ENCODE data around the gene CLIP1.

Gene CLIP1

DNA sequence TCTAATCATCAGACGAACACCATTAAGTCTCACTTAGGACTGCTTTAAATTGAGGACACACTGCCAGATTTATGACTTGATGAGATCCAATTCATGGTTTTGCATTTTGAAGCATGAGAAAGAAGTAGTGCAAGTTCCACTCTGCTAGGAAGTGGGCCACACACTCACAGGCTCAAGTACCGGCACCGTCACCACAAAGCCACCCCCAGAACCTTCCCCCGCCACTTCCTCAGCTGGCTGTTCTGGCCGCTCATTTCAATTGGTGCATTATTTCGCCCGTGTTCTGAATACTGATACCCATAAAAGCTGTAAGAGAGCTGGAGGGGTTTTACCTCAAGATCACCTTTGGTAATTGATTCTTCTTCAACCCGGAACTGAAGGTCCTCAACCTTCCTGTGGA lies 70.1 kb downstream of the CLIP1 start:
- WGBS (ENCODE audit: extremely low coverage, insufficient coverage, insufficient read length), result no CpG with 5 or more reads among the region's 8 CpGs
- no peak overlapping the region for H3K18ac ChIP-seq (ENCODE audit: low read length)
- DNase-seq, result no peak
- no peak overlapping the region for H3K4me2 ChIP-seq (ENCODE audit: low read length)
- no peaks in the 10 kb centered on the region for H3K79me2 ChIP-seq (ENCODE audit: control insufficient read depth, insufficient read depth, low read length, poor library complexity)
- H4K91ac ChIP-seq (ENCODE audit: low read depth, low read length), result no peak overlapping the region
- H3K27ac ChIP-seq (ENCODE audit: low read depth, low read length), result no peak overlapping the region
- H4K12ac ChIP-seq (ENCODE audit: low read depth, low read length), result no peak overlapping the region
- no peak overlapping the region for H3K4ac ChIP-seq (ENCODE audit: low read depth, low read length)
- no peak overlapping the region for H2AFZ ChIP-seq (ENCODE audit: insufficient read depth, low read length, poor library complexity)
- no peak overlapping the region for H2AK5ac ChIP-seq (ENCODE audit: low read length)
- no peaks in the 10 kb centered on the region for H3K79me1 ChIP-seq (ENCODE audit: low read length)
- H3K4me3 ChIP-seq (ENCODE audit: low read depth, low read length), result no peak overlapping the region
- peaks cover 0 to 2% of the 10 kb centered on the region in 2 experiments for H3K4me1 ChIP-seq (ENCODE audit: control insufficient read depth in 1 of 2, insufficient read depth in 2 of 2, low read length in 2 of 2)
- H2BK120ac ChIP-seq (ENCODE audit: insufficient read depth, low read length, poor library complexity), result no peak overlapping the region
- H2BK12ac ChIP-seq (ENCODE audit: low read length), result no peak overlapping the region
- H4K8ac ChIP-seq (ENCODE audit: low read depth, low read length), result no peak overlapping the region
- peaks cover 31 to 37% of the 10 kb centered on the region in 2 experiments for H3K36me3 ChIP-seq (ENCODE audit: control insufficient read depth in 1 of 2, insufficient read depth in 2 of 2, low read length in 2 of 2)
- no peaks in the 10 kb centered on the region for H3K27me3 ChIP-seq (ENCODE audit: insufficient read depth, low read length)
- no peak overlapping the region for H3K14ac ChIP-seq (ENCODE audit: low read length)
- H3K9me3 ChIP-seq (ENCODE audit: insufficient read depth, low read depth, low read length), result no peaks in the 10 kb centered on the region
- H3K9ac ChIP-seq (ENCODE audit: low read length), result no peak overlapping the region
- no peak overlapping the region for H3K23ac ChIP-seq (ENCODE audit: low read length)
- no peak overlapping the region for H2BK5ac ChIP-seq (ENCODE audit: low read depth, low read length, poor library complexity)

DNA sequence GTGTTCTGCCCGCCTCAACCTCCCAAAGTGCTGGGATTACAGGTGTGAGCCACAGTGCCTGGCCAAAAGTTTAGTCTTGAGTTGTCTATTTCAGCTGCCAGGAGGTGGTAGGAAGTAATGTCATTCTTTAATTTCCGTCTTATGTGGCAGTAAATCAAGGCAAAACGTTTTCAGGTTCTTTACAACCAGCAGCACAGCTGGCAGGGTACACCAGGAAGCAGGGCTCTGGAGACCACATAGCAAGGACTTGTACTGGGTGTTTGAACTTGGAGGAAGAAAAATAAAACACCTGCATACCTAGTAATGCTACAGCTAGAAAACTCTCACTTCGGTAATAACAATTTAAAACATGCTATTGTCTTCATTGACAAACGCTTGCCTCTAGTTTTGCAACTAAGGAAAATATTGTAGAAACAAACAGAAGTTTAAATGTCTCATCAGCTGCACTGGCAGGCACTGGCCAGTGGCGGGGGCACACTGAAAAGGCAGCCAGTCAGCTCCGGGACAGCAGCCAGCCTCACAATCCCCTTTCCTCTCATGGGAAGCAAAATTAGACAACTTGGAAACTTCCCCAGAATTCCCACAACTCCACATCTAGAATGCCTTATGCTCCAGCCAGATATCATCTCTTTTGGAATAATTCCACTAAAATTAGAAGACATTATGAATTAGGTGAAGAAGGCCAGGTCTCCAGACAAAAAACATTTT lies 72.2 kb downstream of the CLIP1 start:
- Histone ChIP-seq H2AK5ac (ENCODE audit: low read length) (no peak overlapping the region), H2BK120ac (ENCODE audit: insufficient read depth, low read length, poor library complexity) (no peak overlapping the region), H3K27me3 (ENCODE audit: insufficient read depth, low read length) (no peaks in the 10 kb centered on the region), H3K36me3 (ENCODE audit: control insufficient read depth in 1 of 2, insufficient read depth in 2 of 2, low read length in 2 of 2) (peaks cover 30 to 40% of the 10 kb centered on the region in 2 experiments), H4K8ac (ENCODE audit: low read depth, low read length) (no peak overlapping the region), H2BK12ac (ENCODE audit: low read length) (no peak overlapping the region), H3K18ac (ENCODE audit: low read length) (no peak overlapping the region), H3K14ac (ENCODE audit: low read length) (no peak overlapping the region), H4K91ac (ENCODE audit: low read depth, low read length) (no peak overlapping the region), H3K4me2 (ENCODE audit: low read length) (no peak overlapping the region), H4K12ac (ENCODE audit: low read depth, low read length) (no peak overlapping the region), H3K79me1 (ENCODE audit: low read length) (no peaks in the 10 kb centered on the region), H3K23ac (ENCODE audit: low read length) (no peak overlapping the region), H3K9me3 (ENCODE audit: insufficient read depth, low read depth, low read length) (no peaks in the 10 kb centered on the region), H3K4ac (ENCODE audit: low read depth, low read length) (no peak overlapping the region), H3K4me1 (ENCODE audit: control insufficient read depth in 1 of 2, insufficient read depth in 2 of 2, low read length in 2 of 2) (peaks cover 0 to 2% of the 10 kb centered on the region in 2 experiments), H2AFZ (ENCODE audit: insufficient read depth, low read length, poor library complexity) (no peak overlapping the region), H3K9ac (ENCODE audit: low read length) (no peak overlapping the region), H3K4me3 (ENCODE audit: low read depth, low read length) (no peak overlapping the region), H2BK5ac (ENCODE audit: low read depth, low read length, poor library complexity) (no peak overlapping the region), H3K79me2 (ENCODE audit: control insufficient read depth, insufficient read depth, low read length, poor library complexity) (no peaks in the 10 kb centered on the region), H3K27ac (ENCODE audit: low read depth, low read length) (no peak overlapping the region)
- DNase-seq, result no peak
- WGBS (ENCODE audit: extremely low coverage, insufficient coverage, insufficient read length), result no CpG with 5 or more reads among the region's 7 CpGs

DNA sequence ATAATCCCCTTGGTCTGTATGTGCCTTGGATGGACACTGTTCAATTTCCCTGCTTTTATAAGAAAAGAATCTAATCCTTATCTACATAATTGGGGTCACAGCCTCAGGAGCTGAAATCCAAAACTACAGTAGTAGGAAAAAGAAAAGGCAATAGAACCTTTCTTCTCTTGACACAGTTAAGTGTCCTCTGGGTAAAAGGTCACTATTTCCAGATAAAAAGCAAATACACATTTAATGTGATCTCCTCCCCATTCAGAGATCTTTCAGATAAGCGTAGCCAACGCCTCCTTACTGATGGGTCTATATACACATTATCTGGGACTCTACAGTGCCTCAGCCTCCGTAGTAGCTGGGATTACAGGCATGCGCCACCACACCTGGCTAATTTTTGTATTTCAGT lies 73.4 kb downstream of the CLIP1 start:
- Histone ChIP-seq H2BK120ac (ENCODE audit: insufficient read depth, low read length, poor library complexity) (no peak overlapping the region), H3K23ac (ENCODE audit: low read length) (no peak overlapping the region), H3K9ac (ENCODE audit: low read length) (no peak overlapping the region), H4K12ac (ENCODE audit: low read depth, low read length) (no peak overlapping the region), H3K4ac (ENCODE audit: low read depth, low read length) (no peak overlapping the region), H3K79me2 (ENCODE audit: control insufficient read depth, insufficient read depth, low read length, poor library complexity) (no peaks in the 10 kb centered on the region), H3K36me3 (ENCODE audit: control insufficient read depth in 1 of 2, insufficient read depth in 2 of 2, low read length in 2 of 2) (peaks cover 21 to 29% of the 10 kb centered on the region in 2 experiments), H3K18ac (ENCODE audit: low read length) (no peak overlapping the region), H2BK12ac (ENCODE audit: low read length) (no peak overlapping the region), H4K8ac (ENCODE audit: low read depth, low read length) (no peak overlapping the region), H2BK5ac (ENCODE audit: low read depth, low read length, poor library complexity) (no peak overlapping the region), H3K27ac (ENCODE audit: low read depth, low read length) (no peak overlapping the region), H3K4me3 (ENCODE audit: low read depth, low read length) (no peak overlapping the region), H2AFZ (ENCODE audit: insufficient read depth, low read length, poor library complexity) (no peak overlapping the region), H3K9me3 (ENCODE audit: insufficient read depth, low read depth, low read length) (no peaks in the 10 kb centered on the region), H2AK5ac (ENCODE audit: low read length) (no peak overlapping the region), H3K4me2 (ENCODE audit: low read length) (no peak overlapping the region), H3K4me1 (ENCODE audit: control insufficient read depth in 1 of 2, insufficient read depth in 2 of 2, low read length in 2 of 2) (peaks cover 0 to 2% of the 10 kb centered on the region in 2 experiments), H3K27me3 (ENCODE audit: insufficient read depth, low read length) (no peaks in the 10 kb centered on the region), H3K79me1 (ENCODE audit: low read length) (no peaks in the 10 kb centered on the region), H3K14ac (ENCODE audit: low read length) (no peak overlapping the region), H4K91ac (ENCODE audit: low read depth, low read length) (no peak overlapping the region)
- WGBS (ENCODE audit: extremely low coverage, insufficient coverage, insufficient read length), result no CpG with 5 or more reads among the region's 4 CpGs
- no peak for DNase-seq

DNA sequence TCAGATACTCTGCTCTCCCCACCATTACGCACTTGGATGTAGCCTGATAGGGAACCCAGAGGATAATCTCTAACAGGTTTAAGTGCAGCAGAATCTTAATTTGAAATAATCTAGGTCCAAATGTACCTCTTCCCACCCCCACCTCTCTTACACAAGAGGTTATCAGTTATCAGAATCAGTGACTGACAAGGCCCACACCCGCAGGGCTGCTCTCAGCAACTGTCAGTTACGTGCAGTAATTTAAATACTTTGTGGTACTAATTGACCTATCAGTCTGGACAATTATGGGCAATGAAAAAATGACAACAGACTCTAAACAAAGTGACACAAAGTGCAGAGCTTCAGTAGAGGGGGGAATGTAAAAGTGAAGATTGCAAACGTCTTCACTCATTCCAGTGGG lies 74.0 kb downstream of the CLIP1 start:
- Histone ChIP-seq H4K8ac (ENCODE audit: low read depth, low read length) (no peak overlapping the region), H3K14ac (ENCODE audit: low read length) (no peak overlapping the region), H3K9me3 (ENCODE audit: insufficient read depth, low read depth, low read length) (no peaks in the 10 kb centered on the region), H2AFZ (ENCODE audit: insufficient read depth, low read length, poor library complexity) (no peak overlapping the region), H3K79me1 (ENCODE audit: low read length) (no peaks in the 10 kb centered on the region), H3K18ac (ENCODE audit: low read length) (no peak overlapping the region), H2BK120ac (ENCODE audit: insufficient read depth, low read length, poor library complexity) (no peak overlapping the region), H3K36me3 (ENCODE audit: control insufficient read depth in 1 of 2, insufficient read depth in 2 of 2, low read length in 2 of 2) (peaks cover 19 to 25% of the 10 kb centered on the region in 2 experiments), H3K9ac (ENCODE audit: low read length) (no peak overlapping the region), H3K4ac (ENCODE audit: low read depth, low read length) (no peak overlapping the region), H4K91ac (ENCODE audit: low read depth, low read length) (no peak overlapping the region), H3K27me3 (ENCODE audit: insufficient read depth, low read length) (no peaks in the 10 kb centered on the region), H2AK5ac (ENCODE audit: low read length) (no peak overlapping the region), H3K4me2 (ENCODE audit: low read length) (no peak overlapping the region), H3K4me3 (ENCODE audit: low read depth, low read length) (no peak overlapping the region), H3K27ac (ENCODE audit: low read depth, low read length) (no peak overlapping the region), H4K12ac (ENCODE audit: low read depth, low read length) (no peak overlapping the region), H3K4me1 (ENCODE audit: control insufficient read depth in 1 of 2, insufficient read depth in 2 of 2, low read length in 2 of 2) (peaks cover 0 to 2% of the 10 kb centered on the region in 2 experiments), H3K79me2 (ENCODE audit: control insufficient read depth, insufficient read depth, low read length, poor library complexity) (no peaks in the 10 kb centered on the region), H2BK5ac (ENCODE audit: low read depth, low read length, poor library complexity) (no peak overlapping the region), H3K23ac (ENCODE audit: low read length) (no peak overlapping the region), H2BK12ac (ENCODE audit: low read length) (no peak overlapping the region)
- WGBS (ENCODE audit: extremely low coverage, insufficient coverage, insufficient read length), result no CpG with 5 or more reads among the region's 4 CpGs
- DNase-seq, result peak; percentile 8 to 34
